Measurements from ENCODE around the gene KRTAP9-4. TPM values are rescaled to one million over a fixed set of nuclear protein-coding genes. Genes with fewer than 3 reads are reported as not detected.

KRTAP9-4 gene
- total and polyA plus RNA-seq, 2 donors (not counting 3 experiments of a cell fraction or from before 2014, with no cell fraction given), result not detected

- no peaks in the 10 kb centered on the region for H3K36me3 ChIP-seq (ENCODE audit: control insufficient read depth in 2 of 2, extremely low read depth in 1 of 2, insufficient read depth in 2 of 2, low read length in 2 of 2)
- no peaks in the 10 kb centered on the region for H4K20me1 ChIP-seq (replicated peaks; ENCODE audit: control insufficient read depth, extremely low read depth, insufficient read depth, low read length)
- no peak for TF ChIP-seq JUN (IDR thresholded peaks at IDR 0.05; ENCODE audit: borderline replicate concordance, insufficient read depth, insufficient read length, low read depth)
- TF ChIP-seq FOS (IDR thresholded peaks at IDR 0.05; ENCODE audit: borderline replicate concordance, insufficient read depth, low read length), result no peak
- no peak for TF ChIP-seq POLR2AphosphoS5 (IDR thresholded peaks at IDR 0.05; ENCODE audit: insufficient read depth, low read depth, low read length)
- no peak for TF ChIP-seq MAX (IDR thresholded peaks at IDR 0.05; ENCODE audit: insufficient read depth, insufficient read length)
- no peak for TF ChIP-seq GATA2 (IDR thresholded peaks at IDR 0.05; ENCODE audit: insufficient read depth, insufficient read length, low read depth, low read length)
- TF ChIP-seq POLR2A (IDR thresholded peaks at IDR 0.05; ENCODE audit: low read depth, low read length), result no peak
- no peak for TF ChIP-seq EZH2 (IDR thresholded peaks at IDR 0.05; ENCODE audit: borderline replicate concordance, low read depth, low read length, severe bottlenecking)
- TF ChIP-seq MYC (IDR thresholded peaks at IDR 0.05; ENCODE audit: low read depth, low read length), result no peak
- TF ChIP-seq CTCF (IDR thresholded peaks at IDR 0.05; ENCODE audit: extremely low read depth in 1 of 2, insufficient read depth in 1 of 2, low read depth in 1 of 2, low read length in 2 of 2), result no peak
- no peak overlapping the region for H3K27ac ChIP-seq (ENCODE audit: insufficient read depth, low read depth, low read length)
- H3K9ac ChIP-seq (replicated peaks; ENCODE audit: extremely low read depth, insufficient read depth, low read length), result no peak overlapping the region
- ChIA-PET POLR2A (no interaction called here), CTCF (interaction anchor here (1.5 kb wide), 1 partner anchor 12 kb away, joined by 6 read pairs; no protein-coding TSS in a partner anchor)
- no peaks in the 10 kb centered on the region for H3K9me3 ChIP-seq (replicated peaks; ENCODE audit: control insufficient read depth, insufficient read depth, low read length)
- FAIRE-seq, result no peak
- no peak overlapping the region for H3K4me3 ChIP-seq (replicated peaks in 1 of 3; ENCODE audit: insufficient read depth in 1 of 3, low read depth in 1 of 3, low read length in 3 of 3)
- no peak overlapping the region for H3K4me2 ChIP-seq (ENCODE audit: insufficient read depth, low read length)
- dilution Hi-C loops (cut with MboI; ENCODE audit: extremely low pct_ligation_motif_present, low sequenced_read_pairs) (no loop called here), intact Hi-C loops (cut with micrococcal nuclease) (no loop called here)
- DNase-seq (ENCODE audit: low read depth, low spot score), result peak; percentile 0
- no peaks in the 10 kb centered on the region for H3K79me2 ChIP-seq (ENCODE audit: control insufficient read depth, insufficient read depth, low read length)
- H3K27me3 ChIP-seq (ENCODE audit: control insufficient read depth in 2 of 2, insufficient read depth in 2 of 2, low read length in 2 of 2), result no peaks in the 10 kb centered on the region
- H3K4me1 ChIP-seq (ENCODE audit: control insufficient read depth, extremely low read depth, insufficient read depth, low read length), result no peaks in the 10 kb centered on the region
- no peaks in the 10 kb centered on the region for H3K9me1 ChIP-seq (replicated peaks; ENCODE audit: control insufficient read depth, extremely low read depth, insufficient read depth, low read length)
- no peak overlapping the region for H2AFZ ChIP-seq (ENCODE audit: low read depth, low read length)
- no TSS peak for BruUV-seq (replicated peaks)
Observed at GRCh38 chr17:41264599-41264998, 15.1 kb downstream of the KRTAP9-4 start.
